ENCODE measurements around the gene EMILIN1.

EMILIN1 gene

DNA sequence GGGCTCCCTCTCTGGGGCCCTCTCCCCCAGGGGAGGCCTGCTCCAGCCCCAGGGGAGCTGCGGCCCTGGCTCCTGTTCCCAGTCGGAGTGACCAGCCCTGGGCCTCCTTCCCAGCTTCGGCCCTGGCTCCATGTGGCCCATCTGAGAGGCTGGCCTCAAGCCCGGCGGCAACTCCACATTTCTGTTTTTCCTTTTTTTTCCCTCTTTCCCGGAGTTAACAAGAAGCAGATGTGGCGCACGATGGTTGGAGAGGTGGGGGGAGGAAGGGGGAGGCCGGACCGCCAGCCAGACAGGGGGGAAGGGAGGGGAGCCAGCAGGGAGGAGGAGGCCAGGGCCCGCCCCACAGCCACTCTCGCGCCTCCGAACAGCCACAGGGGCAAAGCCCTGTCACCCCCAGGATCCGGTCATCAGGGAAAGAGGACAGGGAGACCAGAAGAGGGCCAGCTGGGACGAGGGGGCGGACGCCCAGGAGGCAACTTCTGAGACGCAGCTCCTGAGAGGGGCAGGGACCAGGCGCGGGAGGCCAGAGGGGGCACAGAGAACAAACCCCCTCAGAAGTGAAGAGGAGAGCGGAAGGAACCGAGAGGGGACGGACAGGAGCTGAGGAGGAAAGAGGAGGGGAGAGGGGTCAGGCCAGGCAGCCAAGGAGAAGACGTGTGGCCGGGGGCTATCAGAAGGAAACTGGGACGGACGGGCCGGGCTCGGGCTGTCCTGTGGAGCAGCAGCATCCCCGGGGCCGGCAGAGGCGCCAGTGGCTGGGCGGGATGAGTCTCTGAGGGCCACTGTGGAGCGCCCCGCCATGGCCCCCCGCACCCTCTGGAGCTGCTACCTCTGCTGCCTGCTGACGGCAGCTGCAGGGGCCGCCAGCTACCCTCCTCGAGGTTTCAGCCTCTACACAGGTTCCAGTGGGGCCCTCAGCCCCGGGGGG, at the start of gene EMILIN1:
Gene EMILIN1 (plus strand): TSS at position 349 of the 928 bp plus-strand sequence. CDS start 451 bp downstream, at position 800.
- DNase-seq, result no peak

DNA sequence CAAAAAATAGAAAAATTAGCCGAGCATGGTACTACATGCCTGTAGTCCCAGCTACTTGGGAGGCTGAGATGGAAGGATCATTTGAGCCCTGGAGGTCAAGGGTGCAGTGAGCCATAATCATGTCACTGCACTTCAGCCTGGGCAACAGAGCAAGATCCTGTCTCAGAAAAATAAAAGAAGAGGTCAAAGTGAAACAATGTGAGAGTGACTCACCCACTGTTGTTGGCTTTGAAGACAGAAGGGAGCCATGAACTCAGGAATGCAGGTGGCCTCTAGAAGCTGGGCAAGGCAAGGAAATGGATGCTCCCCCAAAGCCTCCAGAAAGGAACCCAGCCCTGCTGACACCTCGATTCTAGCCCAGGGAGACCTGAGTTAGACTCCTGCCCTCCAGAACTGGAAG, 49.4 kb upstream of the EMILIN1 start:
- DNase-seq, result no peak

DNA sequence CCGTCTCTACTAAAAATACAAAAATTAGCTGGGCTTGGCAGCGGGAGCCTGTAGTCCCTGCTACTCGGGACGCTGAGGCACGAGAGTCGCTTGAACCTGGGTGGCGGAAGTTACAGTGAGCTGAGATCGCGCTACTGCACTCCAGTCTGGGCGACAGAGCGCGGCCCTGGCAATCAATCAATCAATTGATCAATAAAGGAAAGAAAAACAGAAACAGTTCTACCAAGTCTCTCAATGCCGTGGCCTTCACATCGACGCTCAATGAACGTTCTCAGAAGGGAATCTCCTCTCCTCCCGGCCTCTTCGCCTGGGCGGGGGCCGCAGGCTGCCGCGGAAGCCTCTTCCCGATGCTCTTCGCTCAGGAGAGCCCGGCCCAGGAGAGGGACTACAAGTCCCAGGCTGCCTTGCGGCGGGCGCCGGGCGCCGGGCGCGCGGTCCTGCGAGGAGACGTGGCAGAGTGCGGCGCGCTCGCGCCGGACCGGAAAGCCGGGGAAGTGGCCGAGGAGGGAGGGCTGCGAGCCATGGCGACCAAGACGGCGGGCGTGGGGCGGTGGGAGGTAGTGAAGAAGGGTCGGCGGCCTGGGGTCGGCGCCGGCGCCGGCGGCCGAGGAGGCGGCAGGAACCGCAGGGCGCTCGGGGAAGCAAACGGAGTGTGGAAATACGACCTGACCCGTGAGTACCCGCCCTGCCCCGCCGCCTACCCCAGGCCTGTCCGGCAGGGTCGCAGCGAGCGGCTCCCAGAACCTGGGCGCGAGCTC, 45.7 kb upstream of the EMILIN1 start, which contains the start of gene TMEM214:
Gene TMEM214 (plus strand): TSS at position 471 of the 758 bp plus-strand sequence. CDS start 51 bp downstream, at position 522.
- DNase-seq, result peak; percentile 95

DNA sequence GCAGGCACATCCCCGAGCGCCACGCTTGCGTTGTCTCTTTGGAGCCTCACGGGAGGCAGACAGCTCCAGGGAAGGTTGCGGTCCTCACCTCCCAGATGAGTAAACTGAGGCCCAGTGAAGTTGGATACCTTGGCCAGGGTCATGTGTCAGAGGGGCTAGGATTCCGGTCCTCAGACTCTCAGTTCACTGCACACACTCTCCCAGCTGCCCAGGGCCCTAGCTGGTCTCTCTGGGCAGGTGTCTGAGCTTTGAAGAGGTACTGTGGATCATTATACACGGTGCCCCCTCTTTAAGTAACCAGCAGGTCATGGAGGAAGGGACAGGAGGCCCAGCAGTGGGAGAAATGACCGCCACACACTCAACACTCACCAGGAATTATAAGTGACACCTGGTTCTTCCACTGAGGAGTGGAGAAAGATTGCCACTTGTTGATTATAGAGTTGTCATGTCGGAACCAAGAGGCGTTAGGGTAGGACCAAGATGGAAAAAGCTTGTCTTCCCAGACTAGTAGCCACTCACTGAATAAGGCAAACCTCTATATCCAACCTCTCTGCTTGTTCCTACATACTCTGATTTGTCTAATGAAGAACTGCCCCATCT, 45.1 kb upstream of the EMILIN1 start:
- DNase-seq, result no peak

DNA sequence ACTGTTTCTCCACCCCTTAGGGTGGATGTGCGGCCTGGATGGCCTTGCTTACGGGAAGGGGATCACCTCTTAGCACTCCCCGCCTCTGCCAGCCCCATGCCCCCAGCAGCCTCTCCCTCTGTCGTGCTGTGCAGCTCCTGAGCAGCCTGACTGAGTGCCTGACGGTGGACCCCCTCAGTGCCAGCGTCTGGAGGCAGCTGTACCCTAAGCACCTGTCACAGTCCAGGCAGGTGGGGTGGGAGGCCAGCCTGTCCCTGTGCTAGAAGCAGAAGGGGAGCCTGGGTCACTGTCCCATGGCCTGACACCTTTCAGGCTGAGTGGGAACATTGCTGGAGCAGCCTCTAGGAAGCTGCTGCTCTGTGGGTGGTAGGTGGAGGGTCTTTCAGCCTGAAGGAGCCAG, 40.4 kb upstream of the EMILIN1 start:
- DNase-seq, result no peak

DNA sequence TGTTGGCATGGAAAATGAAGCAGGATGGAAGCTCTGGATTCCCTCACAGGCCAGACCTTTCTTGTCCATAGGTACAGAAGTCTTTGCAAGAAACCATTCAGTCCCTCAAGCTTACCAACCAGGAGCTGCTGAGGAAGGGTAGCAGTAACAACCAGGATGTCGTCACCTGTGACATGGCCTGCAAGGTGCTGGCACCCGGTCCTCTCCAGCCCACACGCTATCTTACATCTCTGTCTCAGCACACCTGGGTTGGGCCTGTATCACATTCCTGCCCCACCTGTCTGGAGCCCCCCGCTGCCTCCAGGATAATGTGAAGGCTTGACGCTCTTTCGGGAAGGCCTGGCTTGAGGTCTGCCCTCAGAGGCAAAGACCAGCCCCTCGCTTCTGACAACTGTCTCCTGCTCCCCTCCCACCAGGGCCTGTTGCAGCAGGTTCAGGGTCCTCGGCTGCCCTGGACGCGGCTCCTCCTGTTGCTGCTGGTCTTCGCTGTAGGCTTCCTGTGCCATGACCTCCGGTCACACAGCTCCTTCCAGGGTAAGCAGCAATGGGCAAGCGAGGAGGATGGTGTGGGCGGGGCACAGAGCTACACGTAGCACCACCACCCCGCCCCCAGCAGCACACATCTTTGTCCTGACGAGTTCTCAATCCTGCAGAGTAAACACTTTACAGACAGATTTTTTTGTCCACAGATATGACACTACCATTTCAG, 39.6 kb upstream of the EMILIN1 start:
- DNase-seq, result no peak

DNA sequence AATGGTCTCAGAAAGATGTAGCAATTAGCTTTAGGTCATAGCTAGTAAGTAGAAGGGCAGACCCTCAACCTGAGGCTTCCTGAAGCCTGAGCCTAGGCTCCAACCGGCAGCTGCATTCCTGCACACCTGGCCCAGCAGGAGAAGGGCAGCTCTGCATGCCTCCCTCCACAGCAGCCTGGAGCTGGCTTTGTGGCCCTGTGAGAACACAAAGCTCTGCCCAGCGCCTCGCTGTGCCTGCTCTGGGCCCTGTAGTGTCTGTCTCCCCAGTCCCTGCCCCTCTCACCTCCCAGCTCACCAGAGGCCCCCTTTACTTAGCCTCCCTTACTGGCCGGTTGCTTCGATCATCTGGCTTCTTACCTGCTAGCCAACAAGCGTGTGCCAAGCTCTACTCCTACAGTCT, 39.0 kb upstream of the EMILIN1 start:
- DNase-seq, result no peak

DNA sequence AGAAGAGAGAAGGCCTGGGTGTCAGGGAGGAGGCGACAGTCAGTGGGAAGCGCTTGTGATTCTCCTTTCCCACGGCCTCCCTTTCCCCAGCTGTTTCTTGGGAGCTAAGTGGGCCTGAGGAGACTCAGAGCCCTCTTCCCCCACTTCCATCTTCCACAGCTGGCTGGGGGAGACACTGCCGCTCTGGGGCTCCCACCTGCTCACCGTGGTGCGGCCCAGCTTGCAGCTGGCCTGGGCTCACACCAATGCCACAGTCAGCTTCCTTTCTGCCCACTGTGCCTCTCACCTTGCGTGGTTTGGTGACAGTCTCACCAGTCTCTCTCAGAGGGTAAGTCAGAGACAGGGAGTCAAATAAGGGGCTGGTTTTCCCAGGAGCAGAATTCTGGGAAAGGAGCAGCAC, 38.5 kb upstream of the EMILIN1 start:
- DNase-seq, result no peak

DNA sequence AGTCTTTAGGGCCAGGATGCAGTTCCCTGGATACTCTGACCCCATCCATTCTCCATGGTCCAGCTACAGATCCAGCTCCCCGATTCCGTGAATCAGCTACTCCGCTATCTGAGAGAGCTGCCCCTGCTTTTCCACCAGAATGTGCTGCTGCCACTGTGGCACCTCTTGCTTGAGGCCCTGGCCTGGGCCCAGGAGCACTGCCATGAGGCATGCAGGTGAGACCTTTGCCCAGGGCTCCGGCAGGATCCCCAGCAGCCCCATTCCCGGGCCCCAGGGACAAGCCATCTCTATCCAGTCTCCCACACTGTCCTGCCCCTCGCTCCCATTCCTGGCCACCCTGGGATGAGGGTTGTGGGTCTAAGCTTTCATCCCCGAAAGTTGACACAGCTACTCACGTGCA, 38.1 kb upstream of the EMILIN1 start:
- DNase-seq, result no peak

DNA sequence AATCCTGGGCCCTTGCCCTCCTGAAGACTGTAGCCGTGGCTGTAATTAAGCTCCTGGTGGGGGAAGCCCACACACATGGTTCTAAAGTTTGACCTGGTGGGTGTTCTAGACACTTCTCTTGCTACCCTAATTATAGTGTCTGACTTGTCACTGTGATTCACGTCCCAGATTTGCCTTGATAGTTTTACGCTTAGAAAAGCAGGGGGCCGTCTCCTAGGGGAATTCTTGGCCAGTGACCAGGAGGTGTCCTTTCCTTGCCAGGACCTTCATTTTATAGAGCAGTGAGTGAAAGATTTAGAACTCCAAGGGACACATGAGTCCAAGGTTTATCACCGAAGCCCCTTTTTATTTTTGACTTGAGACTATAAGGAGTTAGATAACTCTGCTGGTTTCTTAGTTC, 36.7 kb upstream of the EMILIN1 start:
- no peak for DNase-seq

DNA sequence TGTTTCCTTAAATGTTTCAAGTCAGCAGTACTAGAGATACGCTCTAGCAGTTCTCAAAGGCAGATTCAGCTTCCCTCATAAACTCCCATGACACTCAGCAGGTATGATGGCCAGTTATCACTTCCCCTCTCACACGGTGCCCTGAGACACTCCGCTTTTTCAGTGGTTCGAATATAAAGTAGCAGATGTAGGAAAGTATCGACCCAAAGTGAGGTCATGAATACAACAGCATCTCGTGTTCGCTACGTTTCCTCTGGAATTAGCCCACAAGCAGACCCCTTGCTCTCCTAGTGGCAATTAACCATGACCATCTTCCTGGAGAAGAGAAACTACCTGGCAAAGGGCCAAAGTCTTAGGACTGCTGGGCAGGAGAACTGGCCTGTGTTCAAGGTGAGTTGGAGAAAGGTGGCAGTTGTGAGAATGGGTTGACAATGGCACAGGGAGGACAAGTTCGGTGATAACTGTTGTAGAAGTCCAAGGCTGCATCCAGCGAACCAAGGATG, 36.2 kb upstream of the EMILIN1 start:
- no peak for DNase-seq

DNA sequence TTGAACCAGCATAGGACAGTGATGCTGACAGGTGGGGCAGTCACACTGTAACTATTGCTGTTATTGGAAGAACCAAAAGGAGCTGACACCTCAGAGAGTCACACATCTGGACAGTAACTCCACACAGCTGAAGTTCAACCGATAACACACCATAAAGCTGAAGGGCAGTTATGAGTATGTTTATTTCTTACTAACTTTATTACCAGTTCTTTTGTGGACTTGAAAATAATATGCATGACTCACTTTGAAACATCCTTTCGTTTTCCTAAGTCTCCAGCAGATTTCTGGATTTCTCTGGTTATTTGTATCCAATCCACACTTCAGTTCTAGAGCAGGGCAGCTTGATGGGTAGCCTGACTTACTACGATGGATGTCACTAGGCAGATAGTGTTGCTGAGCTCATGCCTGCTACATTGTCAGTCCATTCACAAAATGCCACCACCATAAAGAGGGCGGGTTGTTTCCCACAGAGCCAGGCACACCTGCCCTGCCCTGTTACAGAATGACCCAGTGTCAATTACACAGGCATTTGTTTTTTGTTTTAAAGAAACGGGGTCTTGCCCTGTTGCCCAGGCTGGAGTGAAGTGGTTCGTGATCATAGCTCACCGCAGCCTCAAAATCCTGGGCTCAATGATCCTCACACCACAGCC, 35.3 kb upstream of the EMILIN1 start:
- DNase-seq, result no peak

DNA sequence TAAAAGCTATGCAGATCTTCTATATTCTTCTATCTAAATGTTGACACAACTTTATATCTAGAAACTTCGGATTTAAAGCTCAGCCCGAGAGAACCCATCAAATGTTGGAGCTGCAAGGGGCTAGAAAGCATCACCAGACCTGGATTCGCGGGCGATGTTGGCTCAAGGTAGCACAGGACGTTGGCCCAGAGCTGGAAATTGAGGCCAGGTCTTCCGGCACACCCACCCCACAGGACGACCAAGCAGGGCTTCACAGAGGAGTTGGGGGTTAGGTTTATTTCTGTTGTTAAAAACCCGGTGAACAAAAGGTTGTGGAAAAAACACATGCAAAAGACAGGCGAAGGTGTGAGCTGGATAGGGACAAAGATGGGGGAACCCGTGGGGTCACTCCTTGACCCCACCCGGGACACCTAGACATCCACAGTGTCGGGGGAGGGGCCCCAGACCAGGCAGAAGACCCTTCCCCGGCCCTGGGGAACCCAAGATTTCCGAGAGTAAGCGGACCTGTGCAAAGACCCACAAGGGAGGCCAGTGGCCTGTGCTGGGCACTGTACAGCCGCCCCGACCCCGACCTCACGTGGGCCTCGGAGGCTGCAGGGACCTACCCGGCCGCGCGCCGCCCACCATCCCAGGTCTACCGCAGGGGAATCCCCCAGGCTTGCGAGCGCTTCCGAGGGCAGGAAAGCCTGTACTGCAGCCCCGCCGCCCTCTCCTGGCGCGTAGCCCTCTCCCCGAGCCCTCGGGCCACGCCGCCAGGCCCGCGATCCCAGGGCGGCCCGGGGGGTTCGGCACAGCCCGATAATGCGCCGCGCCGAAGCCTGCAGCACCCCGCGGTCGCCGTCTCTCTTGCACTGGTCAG, 28.8 kb upstream of the EMILIN1 start:
- DNase-seq, result peak; percentile 74

DNA sequence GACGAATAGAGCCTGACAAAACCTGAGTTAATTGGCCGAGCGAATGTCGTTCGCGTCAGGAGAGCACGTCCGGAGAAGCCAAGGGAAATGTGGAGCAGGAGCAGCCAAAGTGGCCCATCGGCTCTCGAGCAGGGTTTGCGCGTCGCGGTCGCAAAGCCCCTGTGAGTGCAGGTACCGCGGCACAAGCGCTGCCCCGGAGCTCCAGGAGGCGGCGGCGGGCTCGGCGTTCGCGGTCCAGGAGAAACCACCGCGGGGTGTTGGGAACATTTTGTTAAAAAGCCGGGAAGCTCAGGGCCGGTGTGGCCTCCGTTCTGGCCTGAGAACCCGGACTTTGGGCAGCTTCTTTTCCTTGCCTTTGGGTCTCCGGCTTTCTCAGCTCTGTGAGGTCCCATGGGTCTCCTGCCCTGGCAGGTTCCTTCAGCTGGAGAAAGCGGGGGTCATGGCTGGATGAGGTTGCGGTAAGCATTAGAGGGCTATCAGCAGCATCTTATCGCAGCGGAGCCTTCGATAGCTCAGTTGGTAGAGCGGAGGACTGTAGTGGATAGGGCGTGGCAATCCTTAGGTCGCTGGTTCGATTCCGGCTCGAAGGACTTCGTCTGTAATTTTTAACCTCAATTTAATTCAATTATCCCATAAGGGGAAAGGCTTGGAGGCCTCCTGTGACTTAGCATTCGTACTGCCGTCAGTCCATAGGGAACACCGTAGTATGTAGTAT, 28.0 kb upstream of the EMILIN1 start:
- DNase-seq, result peak; percentile 92

DNA sequence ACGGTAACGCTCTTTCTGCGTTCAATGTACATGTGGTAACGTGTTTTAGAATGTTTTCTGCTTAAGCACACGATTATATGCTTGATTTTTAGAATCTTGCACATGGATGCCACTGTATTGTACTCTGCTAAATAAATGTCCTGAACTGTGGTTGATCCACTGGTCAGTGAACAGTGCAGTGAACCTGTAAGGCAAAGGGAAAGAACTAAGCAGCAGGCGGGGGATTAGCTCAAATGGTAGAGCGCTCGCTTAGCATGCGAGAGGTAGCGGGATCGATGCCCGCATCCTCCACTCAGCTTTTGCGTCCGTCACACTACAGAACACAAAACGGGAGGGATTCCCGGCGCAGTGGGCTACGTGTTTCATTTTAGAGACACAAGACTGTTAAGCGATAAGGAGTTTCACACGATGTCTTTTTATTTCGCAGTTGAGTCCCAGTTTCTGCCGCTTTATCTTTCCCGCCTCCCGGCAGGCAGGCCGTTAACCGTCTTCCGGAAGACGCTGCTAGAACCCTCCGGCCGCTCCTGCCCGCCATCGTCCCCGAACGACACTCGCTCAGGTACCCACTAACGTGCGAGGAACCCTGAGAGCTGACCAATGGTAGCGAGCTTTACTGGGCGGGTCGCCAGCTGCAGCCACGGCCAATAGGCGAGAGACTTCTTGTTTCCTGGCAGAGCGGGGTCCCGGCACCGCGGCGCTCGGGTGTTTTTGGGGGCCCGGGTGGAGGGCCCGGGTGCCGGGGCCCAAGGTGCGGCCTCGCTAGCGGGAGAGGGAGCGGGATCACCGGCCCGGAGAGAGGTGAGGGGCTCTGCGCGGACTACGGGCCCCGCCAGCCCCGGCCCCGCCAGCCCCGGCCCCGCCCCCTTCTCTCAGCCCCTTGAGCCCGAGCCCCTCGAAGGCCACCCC, 27.2 kb upstream of the EMILIN1 start, which contains the start of gene AGBL5:
Gene AGBL5 (plus strand): TSS at position 673 of the 906 bp plus-strand sequence. CDS start 1,291 bp downstream, outside the sequence.
- DNase-seq, result peak; percentile 98

DNA sequence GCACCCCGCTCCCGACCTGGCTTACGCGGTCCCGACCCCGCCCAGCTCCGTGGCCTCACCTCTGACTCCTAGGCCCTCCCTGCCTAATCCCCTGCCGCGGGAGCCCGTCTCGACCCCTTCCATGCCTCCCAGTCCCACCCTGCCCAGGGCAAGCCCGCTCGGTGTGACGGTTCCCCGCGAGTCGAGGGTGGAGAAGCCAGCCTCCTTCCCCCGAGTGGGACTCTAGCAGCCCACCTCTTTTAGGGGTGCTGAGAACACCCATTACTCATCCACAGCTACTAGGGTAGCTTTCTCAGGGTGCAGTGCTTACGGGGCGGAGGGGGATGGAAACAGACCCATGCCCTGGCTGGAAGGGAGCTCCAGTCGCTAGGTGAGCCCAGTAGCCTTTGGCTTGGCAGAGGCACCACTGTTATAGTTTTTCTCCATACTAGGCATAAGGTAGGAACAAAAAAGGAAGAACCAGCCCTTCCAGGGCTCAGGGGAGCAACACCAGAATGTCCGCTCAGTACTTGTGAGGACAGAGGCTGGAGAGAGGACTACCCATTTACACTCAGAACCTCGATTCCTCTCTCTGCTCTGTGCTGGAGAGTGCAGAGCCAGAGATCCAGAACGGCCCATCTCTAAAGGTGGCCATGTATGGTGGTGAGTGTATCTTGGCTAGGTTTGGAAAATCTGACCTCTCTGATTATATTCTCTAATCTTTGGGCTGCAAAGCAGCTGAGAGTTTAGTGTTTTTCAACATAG, 26.3 kb upstream of the EMILIN1 start:
- DNase-seq, result no peak

DNA sequence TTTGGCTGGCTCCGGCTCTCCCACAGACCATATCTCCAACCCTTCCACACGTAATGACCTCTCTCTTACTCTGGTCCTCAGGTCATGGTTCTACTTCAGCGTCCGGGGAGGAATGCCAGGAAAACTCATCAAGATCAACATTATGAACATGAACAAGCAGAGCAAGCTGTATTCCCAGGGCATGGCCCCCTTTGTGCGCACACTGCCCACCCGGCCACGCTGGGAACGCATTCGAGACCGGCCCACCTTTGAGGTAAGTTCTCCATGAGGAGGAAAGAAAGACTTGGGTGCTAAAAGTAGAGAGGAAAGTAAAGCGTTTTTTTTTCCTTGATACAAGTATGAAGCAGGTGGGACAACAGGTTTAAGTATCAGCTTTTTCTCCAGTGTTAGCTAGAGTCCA, 25.1 kb upstream of the EMILIN1 start:
- DNase-seq, result no peak

DNA sequence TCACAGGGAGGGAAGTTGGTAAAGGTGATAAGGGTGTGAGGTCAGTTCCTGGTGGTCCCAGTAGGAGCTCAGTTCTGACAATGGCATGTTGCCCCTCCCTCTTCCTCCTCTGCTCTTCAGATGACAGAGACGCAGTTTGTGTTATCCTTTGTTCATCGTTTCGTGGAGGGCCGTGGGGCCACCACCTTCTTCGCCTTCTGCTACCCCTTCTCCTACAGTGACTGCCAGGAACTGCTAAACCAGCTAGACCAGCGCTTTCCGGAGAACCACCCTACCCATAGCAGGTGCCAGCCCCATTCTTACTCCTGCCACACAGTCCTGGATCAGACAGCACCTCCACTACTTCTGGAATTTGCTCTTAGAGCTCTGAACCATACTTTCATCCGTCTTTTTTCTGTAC, 24.6 kb upstream of the EMILIN1 start:
- DNase-seq, result no peak

All from activated CD4-positive, alpha-beta T cell treated with anti-CD3 and anti-CD28 coated beads, Interleukin-10, Interleukin-2, amounts not matched to agents 100 ng/mL and 50 ng/mL, durations not matched to agents 16 hours and 8 hours (primary cell).